ENCODE data around the gene GXYLT2. TPM values are rescaled to one million over a fixed set of nuclear protein-coding genes. Genes with fewer than 3 reads are reported as not detected.

GXYLT2 gene
- total and polyA plus RNA-seq, 2 experiments from 2014 or later: 2.0 to 5.8 TPM

DNA sequence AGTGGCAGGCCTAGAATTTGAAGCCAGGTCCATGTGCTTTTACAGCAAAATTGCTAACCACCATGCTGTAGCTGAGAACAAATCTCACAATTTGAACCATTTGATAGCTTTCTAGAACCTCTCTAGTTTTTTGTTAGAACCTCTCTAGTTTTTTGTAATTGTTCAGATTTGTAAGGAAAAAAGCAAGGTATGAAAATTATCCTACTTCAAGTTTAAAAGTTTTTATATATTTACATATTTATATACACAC lies 9.8 kb downstream of the GXYLT2 start:
- Mint-ChIP-seq H3K4me3 (no peak overlapping the region), H3K4me1 (peaks cover 5% of the 10 kb centered on the region), H3K9me3 (peaks cover 3% of the 10 kb centered on the region; the same call in 1 of the 3 replicates), H3K27ac (no peak overlapping the region), H3K27me3 (ENCODE audit: insufficient read depth, low read depth, poor library complexity) (no peaks in the 10 kb centered on the region), H3K36me3 (ENCODE audit: low read depth) (no peaks in the 10 kb centered on the region)
- H3K27ac ChIP-seq (ENCODE audit: low read depth): no peak overlapping the region
- DNase-seq (ENCODE audit: low spot score) (no peak), ATAC-seq (no peak)
- no peak overlapping the region for H3K4me3 ChIP-seq
- no peaks in the 10 kb centered on the region for H3F3A ChIP-seq (replicated peaks; ENCODE audit: low read depth)
- no peaks in the 10 kb centered on the region for H3K9me2 ChIP-seq (ENCODE audit: insufficient read depth)
- no peaks in the 10 kb centered on the region for H3K36me3 ChIP-seq (ENCODE audit: insufficient read depth)
- no peak overlapping the region for H3K4me2 ChIP-seq
- no peaks in the 10 kb centered on the region for H3K27me3 ChIP-seq (ENCODE audit: insufficient read depth)
- H3K79me2 ChIP-seq (replicated peaks; ENCODE audit: insufficient read depth): no peaks in the 10 kb centered on the region
- H3K4me1 ChIP-seq (ENCODE audit: insufficient read depth): no peaks in the 10 kb centered on the region
- H2AFZ ChIP-seq: no peak overlapping the region
- H4K20me1 ChIP-seq (replicated peaks; ENCODE audit: insufficient read depth): 0 out of 2 replicates have a peak, but pooled peaks cover 8% of the 10 kb centered on the region
- TF ChIP-seq CTCF (conservative IDR thresholded peaks at IDR 0.05; ENCODE audit: low read depth in 2 of 2) (no peak), EZH2 (IDR thresholded peaks at IDR 0.05; ENCODE audit: low read depth, unreplicated experiment) (no peak), STAT1 (IDR thresholded peaks at IDR 0.05; ENCODE audit: unreplicated experiment) (no peak)
- TF ChIP-seq, protein P1, sequence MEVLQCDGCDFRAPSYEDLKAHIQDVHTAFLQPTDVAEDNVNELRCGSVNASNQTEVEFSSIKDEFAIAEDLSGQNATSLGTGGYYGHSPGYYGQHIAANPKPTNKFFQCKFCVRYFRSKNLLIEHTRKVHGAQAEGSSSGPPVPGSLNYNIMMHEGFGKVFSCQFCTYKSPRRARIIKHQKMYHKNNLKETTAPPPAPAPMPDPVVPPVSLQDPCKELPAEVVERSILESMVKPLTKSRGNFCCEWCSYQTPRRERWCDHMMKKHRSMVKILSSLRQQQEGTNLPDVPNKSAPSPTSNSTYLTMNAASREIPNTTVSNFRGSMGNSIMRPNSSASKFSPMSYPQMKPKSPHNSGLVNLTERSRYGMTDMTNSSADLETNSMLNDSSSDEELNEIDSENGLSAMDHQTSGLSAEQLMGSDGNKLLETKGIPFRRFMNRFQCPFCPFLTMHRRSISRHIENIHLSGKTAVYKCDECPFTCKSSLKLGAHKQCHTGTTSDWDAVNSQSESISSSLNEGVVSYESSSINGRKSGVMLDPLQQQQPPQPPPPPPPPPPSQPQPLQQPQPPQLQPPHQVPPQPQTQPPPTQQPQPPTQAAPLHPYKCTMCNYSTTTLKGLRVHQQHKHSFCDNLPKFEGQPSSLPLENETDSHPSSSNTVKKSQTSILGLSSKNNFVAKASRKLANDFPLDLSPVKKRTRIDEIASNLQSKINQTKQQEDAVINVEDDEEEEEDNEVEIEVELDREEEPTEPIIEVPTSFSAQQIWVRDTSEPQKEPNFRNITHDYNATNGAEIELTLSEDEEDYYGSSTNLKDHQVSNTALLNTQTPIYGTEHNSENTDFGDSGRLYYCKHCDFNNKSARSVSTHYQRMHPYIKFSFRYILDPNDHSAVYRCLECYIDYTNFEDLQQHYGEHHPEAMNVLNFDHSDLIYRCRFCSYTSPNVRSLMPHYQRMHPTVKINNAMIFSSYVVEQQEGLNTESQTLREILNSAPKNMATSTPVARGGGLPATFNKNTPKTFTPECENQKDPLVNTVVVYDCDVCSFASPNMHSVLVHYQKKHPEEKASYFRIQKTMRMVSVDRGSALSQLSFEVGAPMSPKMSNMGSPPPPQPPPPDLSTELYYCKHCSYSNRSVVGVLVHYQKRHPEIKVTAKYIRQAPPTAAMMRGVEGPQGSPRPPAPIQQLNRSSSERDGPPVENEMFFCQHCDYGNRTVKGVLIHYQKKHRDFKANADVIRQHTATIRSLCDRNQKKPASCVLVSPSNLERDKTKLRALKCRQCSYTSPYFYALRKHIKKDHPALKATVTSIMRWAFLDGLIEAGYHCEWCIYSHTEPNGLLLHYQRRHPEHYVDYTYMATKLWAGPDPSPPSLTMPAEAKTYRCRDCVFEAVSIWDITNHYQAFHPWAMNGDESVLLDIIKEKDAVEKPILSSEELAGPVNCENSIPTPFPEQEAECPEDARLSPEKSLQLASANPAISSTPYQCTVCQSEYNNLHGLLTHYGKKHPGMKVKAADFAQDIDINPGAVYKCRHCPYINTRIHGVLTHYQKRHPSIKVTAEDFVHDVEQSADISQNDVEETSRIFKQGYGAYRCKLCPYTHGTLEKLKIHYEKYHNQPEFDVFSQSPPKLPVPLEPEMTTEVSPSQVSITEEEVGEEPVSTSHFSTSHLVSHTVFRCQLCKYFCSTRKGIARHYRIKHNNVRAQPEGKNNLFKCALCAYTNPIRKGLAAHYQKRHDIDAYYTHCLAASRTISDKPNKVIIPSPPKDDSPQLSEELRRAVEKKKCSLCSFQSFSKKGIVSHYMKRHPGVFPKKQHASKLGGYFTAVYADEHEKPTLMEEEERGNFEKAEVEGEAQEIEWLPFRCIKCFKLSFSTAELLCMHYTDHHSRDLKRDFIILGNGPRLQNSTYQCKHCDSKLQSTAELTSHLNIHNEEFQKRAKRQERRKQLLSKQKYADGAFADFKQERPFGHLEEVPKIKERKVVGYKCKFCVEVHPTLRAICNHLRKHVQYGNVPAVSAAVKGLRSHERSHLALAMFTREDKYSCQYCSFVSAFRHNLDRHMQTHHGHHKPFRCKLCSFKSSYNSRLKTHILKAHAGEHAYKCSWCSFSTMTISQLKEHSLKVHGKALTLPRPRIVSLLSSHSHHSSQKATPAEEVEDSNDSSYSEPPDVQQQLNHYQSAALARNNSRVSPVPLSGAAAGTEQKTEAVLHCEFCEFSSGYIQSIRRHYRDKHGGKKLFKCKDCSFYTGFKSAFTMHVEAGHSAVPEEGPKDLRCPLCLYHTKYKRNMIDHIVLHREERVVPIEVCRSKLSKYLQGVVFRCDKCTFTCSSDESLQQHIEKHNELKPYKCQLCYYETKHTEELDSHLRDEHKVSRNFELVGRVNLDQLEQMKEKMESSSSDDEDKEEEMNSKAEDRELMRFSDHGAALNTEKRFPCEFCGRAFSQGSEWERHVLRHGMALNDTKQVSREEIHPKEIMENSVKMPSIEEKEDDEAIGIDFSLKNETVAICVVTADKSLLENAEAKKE (CRISPR knock-in tag; IDR thresholded peaks at IDR 0.05): no peak

DNA sequence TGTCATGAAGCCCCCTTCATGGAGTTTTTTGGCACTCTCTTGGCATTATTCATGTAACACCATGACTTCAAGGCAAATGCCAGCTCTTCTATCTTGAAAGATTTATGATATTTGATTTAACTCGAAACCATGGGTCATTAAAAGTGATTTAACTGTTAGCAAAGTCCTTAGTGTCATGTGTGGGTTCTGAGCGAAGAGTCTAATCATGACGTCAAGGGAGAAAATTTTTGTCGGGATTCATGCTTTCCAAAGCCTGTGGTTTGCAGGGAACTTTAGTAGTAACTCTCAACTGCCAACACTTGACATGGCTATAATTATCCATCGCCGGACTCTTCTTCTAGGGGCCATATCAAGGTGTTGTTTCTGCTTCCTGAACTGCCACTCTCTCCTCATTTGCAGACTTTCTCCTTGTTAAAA lies 11.5 kb downstream of the GXYLT2 start:
- Histone ChIP-seq H3K79me2 (replicated peaks; ENCODE audit: insufficient read depth) (no peaks in the 10 kb centered on the region), H3K27ac (ENCODE audit: low read depth) (no peak overlapping the region), H3K4me1 (ENCODE audit: insufficient read depth) (no peaks in the 10 kb centered on the region), H3F3A (replicated peaks; ENCODE audit: low read depth) (no peaks in the 10 kb centered on the region), H3K4me2 (no peak overlapping the region), H3K9me2 (ENCODE audit: insufficient read depth) (no peaks in the 10 kb centered on the region), H3K27me3 (ENCODE audit: insufficient read depth) (no peaks in the 10 kb centered on the region), H2AFZ (no peak overlapping the region), H3K36me3 (ENCODE audit: insufficient read depth) (no peaks in the 10 kb centered on the region), H3K4me3 (no peak overlapping the region), H4K20me1 (replicated peaks; ENCODE audit: insufficient read depth) (0 out of 2 replicates have a peak, but pooled peaks cover 3% of the 10 kb centered on the region)
- DNase-seq (ENCODE audit: low spot score): no peak
- H3K4me1 Mint-ChIP-seq: no peaks in the 10 kb centered on the region
- H3K4me3 Mint-ChIP-seq: no peak overlapping the region
- H3K27ac Mint-ChIP-seq: no peak overlapping the region
- no peaks in the 10 kb centered on the region for H3K36me3 Mint-ChIP-seq (ENCODE audit: low read depth)
- peaks cover 3% of the 10 kb centered on the region; the same call in 1 of the 3 replicates for H3K9me3 Mint-ChIP-seq
- ATAC-seq: no peak
- peaks cover 2% of the 10 kb centered on the region for H3K27me3 Mint-ChIP-seq (ENCODE audit: insufficient read depth, low read depth, poor library complexity)
- TF ChIP-seq, protein P1 (CRISPR knock-in tag; IDR thresholded peaks at IDR 0.05): no peak
- TF ChIP-seq ZNF114 (CRISPR knock-in tag; IDR thresholded peaks at IDR 0.05): no peak

Data from GM23338 (cell line).